Regular cardiac myocyte (primary cell): ENCODE results near the gene ATG7. TPM values are rescaled to one million over a fixed set of nuclear protein-coding genes. Genes with fewer than 3 reads are reported as not detected.

Experiments used
- total RNA-seq: library from RNA; depleted of rRNA; stranded (reverse); fragments of >200 nt; gene quantifications from 2 replicates; pipeline ENCODE4 v1.2.3, GENCODE V29; 2014

The ATG7 gene, protein sequence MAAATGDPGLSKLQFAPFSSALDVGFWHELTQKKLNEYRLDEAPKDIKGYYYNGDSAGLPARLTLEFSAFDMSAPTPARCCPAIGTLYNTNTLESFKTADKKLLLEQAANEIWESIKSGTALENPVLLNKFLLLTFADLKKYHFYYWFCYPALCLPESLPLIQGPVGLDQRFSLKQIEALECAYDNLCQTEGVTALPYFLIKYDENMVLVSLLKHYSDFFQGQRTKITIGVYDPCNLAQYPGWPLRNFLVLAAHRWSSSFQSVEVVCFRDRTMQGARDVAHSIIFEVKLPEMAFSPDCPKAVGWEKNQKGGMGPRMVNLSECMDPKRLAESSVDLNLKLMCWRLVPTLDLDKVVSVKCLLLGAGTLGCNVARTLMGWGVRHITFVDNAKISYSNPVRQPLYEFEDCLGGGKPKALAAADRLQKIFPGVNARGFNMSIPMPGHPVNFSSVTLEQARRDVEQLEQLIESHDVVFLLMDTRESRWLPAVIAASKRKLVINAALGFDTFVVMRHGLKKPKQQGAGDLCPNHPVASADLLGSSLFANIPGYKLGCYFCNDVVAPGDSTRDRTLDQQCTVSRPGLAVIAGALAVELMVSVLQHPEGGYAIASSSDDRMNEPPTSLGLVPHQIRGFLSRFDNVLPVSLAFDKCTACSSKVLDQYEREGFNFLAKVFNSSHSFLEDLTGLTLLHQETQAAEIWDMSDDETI
- 96.4 and 121 TPM in 2 replicates for total RNA-seq

DNA sequence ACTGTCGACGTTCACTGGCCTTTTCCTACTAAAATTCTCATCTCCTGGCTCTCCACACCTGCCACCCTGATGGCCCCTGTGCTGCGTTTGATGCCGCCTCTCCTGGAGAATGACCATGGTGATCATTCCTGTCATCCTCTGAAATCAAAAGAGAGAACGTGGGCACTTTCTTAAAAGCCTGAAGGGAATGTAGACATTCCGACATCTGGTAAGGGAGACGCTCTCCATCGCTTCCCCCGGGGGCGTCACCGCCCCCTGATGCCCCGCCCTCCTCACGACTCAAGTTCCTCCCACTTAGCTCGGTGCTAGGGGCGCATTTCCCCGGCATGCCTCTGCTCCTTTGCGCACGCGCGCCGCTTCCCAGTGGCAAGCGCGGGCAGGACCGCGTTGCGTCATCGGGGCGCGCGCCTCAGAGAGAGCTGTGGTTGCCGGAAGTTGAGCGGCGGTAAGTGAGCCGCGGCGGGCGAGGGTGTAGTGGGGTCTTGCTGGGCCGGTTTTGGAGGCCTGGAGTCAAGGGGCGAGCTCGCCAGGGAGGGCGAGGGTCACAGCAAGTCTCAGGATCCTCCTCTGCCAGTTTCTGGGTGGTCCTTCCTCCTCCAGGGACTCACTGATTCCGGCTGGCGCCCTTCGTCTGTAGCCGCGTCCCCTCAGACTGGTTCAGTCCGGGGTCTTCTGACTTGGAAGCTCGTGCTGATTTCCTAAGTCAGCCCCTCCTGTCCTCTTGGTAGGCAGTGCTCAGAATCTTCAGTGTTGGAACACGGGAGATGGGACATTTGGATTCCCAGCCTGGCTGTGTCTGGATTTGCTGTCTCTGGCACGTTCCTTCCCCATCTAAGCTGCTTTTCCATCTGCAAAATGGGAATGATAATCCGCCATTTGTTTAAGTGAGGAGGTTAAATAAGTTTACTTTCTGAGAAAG lies at the start of gene ATG7:
ATG7 (plus strand) TSS at position 412 of the 919 bp plus-strand sequence. CDS start 26,299 bp downstream, outside the sequence.

Other genes starting within 250 kb of the ATG7 start
- 7.1 and 9.6 TPM in 2 replicates for gene HRH1, start 117.9 kb upstream of the ATG7 start, total RNA-seq